Caco-2 (cell line): Measurements from ENCODE around the gene RGS5. TPM values are rescaled to one million over a fixed set of nuclear protein-coding genes. Genes with fewer than 3 reads are reported as not detected.

ENCODE experiments used
- BruUV-seq: library from RNA; stranded (reverse); fragments of 400-500 nt; replicated peaks from 2 replicates; lab custom pipeline; 2021; lab: Mats Ljungman, UMichigan
- CTCF ChIA-PET: fragments of 300-600 bp; sonication (Branson Sonifier 250); formaldehyde crosslinking; loops from one replicate; lab custom pipeline; 2022; ENCODE audit warnings: antibody characterized with exemption; lab: Charles Lee
- POLR2A ChIA-PET: fragments of 300-600 bp; sonication (Branson Sonifier 250); formaldehyde crosslinking; loops from one replicate; lab custom pipeline; 2022; ENCODE audit warnings: antibody characterized with exemption; lab: Charles Lee
- DNase-seq, 2 experiments: peaks; one replicate each; pipeline versions ENCODE4 v3.0.0 to v3.0.0-alpha.2; 2020 to 2022
- H3K27me3 ChIP-seq: replicated peaks from 2 replicates; pipeline ENCODE4 v1.6.0; 2011; ENCODE audit warnings: low read length; ENCODE audit not compliant: control insufficient read depth, insufficient read depth
- H3K36me3 ChIP-seq: 2 replicates; pipeline ENCODE4 v1.5.1; 2011; ENCODE audit warnings: low read length; ENCODE audit not compliant: control insufficient read depth, insufficient read depth
- H3K4me1 ChIP-seq: fragments of 250-450 bp; sonication (Bioruptor Pico); 2 replicates; pipeline ENCODE4 v1.5.1; 2020; ENCODE audit warnings: mild to moderate bottlenecking
- H3K4me3 ChIP-seq: 2 replicates; pipeline ENCODE4 v1.5.1; 2011; ENCODE audit warnings: low read depth, mild to moderate bottlenecking, control low read depth, low read length
- H3K9me3 ChIP-seq: fragments of 250-450 bp; sonication (Bioruptor Pico); 2 replicates; pipeline ENCODE4 v1.5.1; 2020; ENCODE audit warnings: mild to moderate bottlenecking, moderate library complexity
- H3K27ac Mint-ChIP-seq: one replicate; pipeline ENCODE4 v1.8.0; 2022; ENCODE audit warnings: mixed read lengths; ENCODE audit not compliant: unreplicated experiment
- H3K27me3 Mint-ChIP-seq: one replicate; pipeline ENCODE4 v1.8.0; 2022; ENCODE audit warnings: mixed read lengths; ENCODE audit not compliant: insufficient read depth, unreplicated experiment
- H3K36me3 Mint-ChIP-seq: one replicate; pipeline ENCODE4 v1.8.0; 2022; ENCODE audit warnings: mild to moderate bottlenecking, mixed read lengths; ENCODE audit not compliant: insufficient read depth, unreplicated experiment
- H3K4me1 Mint-ChIP-seq: one replicate; pipeline ENCODE4 v1.8.0; 2022; ENCODE audit warnings: low read depth, mixed read lengths; ENCODE audit not compliant: unreplicated experiment
- H3K4me3 Mint-ChIP-seq: one replicate; pipeline ENCODE4 v1.8.0; 2022; ENCODE audit warnings: mild to moderate bottlenecking, moderate library complexity, mixed read lengths; ENCODE audit not compliant: unreplicated experiment
- H3K9me3 Mint-ChIP-seq: one replicate; pipeline ENCODE4 v1.8.0; 2022; ENCODE audit warnings: mixed read lengths; ENCODE audit not compliant: unreplicated experiment
- intact Hi-C: fragments of 100-400 bp; cut with micrococcal nuclease; formaldehyde crosslinking; loops from one replicate; pipeline ENCODE4 v1.10.0; 2022; ENCODE audit not compliant: unreplicated experiment
- total RNA-seq: library from RNA; stranded (reverse); gene quantifications from 2 replicates; pipeline ENCODE4 v1.2.3, GENCODE V29; 2022
- TF ChIP-seq, protein P1 (sequence below), 2 experiments: fragments of 200-600 bp in 1 of 2; IDR thresholded peaks; 1 replicate in 1 of 2; 2 replicates in 1 of 2; pipeline versions ENCODE4 v1.5.1 to v1.8.0; 2011 to 2022; ENCODE audit warnings: antibody characterized with exemption in 1 of 2, control low read depth in 1 of 2, inconsistent platforms in 1 of 2, low read depth in 1 of 2, low read length in 1 of 2, mild to moderate bottlenecking in 1 of 2, moderate library complexity in 1 of 2; ENCODE audit not compliant: insufficient read depth in 1 of 2, severe bottlenecking in 1 of 2, unreplicated experiment in 1 of 2

Gene RGS5
- total RNA-seq, 1 experiment from 2014 or later, result 8.4 TPM

DNA sequence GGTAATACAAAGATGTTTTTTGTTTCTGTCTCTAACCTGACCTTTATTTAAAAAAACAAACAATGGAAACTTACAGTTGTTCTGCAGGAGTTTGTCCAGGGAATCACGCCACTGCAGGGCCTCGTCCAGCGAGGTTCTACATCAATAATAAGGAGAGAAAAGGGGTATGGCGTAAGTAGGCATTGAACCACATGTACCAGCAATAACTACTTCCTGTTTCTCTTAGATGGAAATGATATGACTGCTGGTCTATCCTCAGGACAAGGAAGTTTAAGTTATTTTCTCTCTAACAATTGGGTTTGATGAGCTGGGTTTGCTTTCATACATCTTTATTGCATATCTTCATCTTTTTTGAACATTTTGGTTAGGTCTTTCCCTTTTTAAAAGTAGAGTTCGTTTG, 40.9 kb downstream of the RGS5 start:
- H3K4me1 ChIP-seq, result no peaks in the 10 kb centered on the region
- Mint-ChIP-seq H3K9me3 (peaks cover 11% of the 10 kb centered on the region), H3K4me1 (no peaks in the 10 kb centered on the region), H3K36me3 (no peaks in the 10 kb centered on the region), H3K4me3 (no peak overlapping the region), H3K27ac (no peak overlapping the region), H3K27me3 (peaks cover 8% of the 10 kb centered on the region)
- POLR2A ChIA-PET, result no interaction called here
- TF ChIP-seq, protein P1, sequence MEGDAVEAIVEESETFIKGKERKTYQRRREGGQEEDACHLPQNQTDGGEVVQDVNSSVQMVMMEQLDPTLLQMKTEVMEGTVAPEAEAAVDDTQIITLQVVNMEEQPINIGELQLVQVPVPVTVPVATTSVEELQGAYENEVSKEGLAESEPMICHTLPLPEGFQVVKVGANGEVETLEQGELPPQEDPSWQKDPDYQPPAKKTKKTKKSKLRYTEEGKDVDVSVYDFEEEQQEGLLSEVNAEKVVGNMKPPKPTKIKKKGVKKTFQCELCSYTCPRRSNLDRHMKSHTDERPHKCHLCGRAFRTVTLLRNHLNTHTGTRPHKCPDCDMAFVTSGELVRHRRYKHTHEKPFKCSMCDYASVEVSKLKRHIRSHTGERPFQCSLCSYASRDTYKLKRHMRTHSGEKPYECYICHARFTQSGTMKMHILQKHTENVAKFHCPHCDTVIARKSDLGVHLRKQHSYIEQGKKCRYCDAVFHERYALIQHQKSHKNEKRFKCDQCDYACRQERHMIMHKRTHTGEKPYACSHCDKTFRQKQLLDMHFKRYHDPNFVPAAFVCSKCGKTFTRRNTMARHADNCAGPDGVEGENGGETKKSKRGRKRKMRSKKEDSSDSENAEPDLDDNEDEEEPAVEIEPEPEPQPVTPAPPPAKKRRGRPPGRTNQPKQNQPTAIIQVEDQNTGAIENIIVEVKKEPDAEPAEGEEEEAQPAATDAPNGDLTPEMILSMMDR (IDR thresholded peaks at IDR 0.05; ENCODE audit: insufficient read depth in 1 of 2, low read depth in 1 of 2, low read length in 1 of 2, severe bottlenecking in 1 of 2, unreplicated experiment in 1 of 2), result no peak
- H3K4me3 ChIP-seq, result no peak overlapping the region
- DNase-seq, result no peak
- CTCF ChIA-PET, result no interaction called here
- intact Hi-C loops, result no loop called here
- no peaks in the 10 kb centered on the region for H3K27me3 ChIP-seq
- BruUV-seq, result no TSS peak
- H3K36me3 ChIP-seq, result no peaks in the 10 kb centered on the region
- no peaks in the 10 kb centered on the region for H3K9me3 ChIP-seq

DNA sequence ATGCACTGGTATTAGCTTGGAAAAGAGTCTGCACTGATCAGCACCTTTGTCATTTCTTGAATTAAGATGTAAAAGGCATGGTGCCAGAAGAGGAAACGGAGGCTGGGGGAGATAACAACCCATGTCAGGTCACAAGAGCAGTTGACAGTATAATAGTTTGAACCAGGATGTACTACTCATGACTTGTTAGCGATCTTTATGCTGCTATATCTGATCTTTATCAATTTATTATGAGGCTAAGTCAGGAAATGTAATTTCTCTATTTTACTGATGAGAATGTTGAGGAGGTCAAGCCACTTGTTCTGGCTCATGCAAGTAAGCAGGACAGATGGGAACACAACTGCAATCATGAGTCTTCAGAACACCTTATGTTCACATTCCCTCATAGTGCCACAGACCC, 41.4 kb downstream of the RGS5 start:
- Histone ChIP-seq H3K9me3 (no peaks in the 10 kb centered on the region), H3K27me3 (no peaks in the 10 kb centered on the region), H3K36me3 (no peaks in the 10 kb centered on the region), H3K4me3 (no peak overlapping the region), H3K4me1 (no peaks in the 10 kb centered on the region)
- Mint-ChIP-seq H3K9me3 (peaks cover 11% of the 10 kb centered on the region), H3K4me3 (no peak overlapping the region), H3K27ac (no peak overlapping the region), H3K4me1 (no peaks in the 10 kb centered on the region), H3K27me3 (peaks cover 8% of the 10 kb centered on the region), H3K36me3 (no peaks in the 10 kb centered on the region)
- no TSS peak for BruUV-seq
- DNase-seq, result no peak
- POLR2A ChIA-PET, result no interaction called here
- TF ChIP-seq, protein P1 (IDR thresholded peaks at IDR 0.05; ENCODE audit: insufficient read depth in 1 of 2, low read depth in 1 of 2, low read length in 1 of 2, severe bottlenecking in 1 of 2, unreplicated experiment in 1 of 2), result no peak
- CTCF ChIA-PET, result no interaction called here
- intact Hi-C loops, result no loop called here

DNA sequence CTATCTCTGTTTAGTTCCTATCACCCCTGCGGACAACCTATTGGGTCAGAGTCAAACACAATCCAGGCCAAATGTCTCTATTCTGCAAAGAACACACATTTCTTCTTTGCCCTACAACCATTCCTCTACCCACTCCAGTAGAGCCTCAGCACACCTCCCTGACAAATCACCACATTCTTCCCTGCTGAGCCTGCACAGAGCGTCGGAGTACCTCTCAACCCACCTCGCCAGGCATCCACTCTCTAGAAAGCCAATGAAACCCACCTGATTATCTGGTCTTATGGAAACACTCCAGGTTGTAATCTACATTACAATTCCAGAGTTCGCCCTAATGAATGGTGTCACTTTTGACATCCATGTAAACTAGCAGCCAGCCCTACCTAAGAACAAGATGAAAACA, 47.1 kb downstream of the RGS5 start:
- Mint-ChIP-seq H3K36me3 (no peaks in the 10 kb centered on the region), H3K4me3 (no peak overlapping the region), H3K27ac (no peak overlapping the region), H3K9me3 (peaks cover 11% of the 10 kb centered on the region), H3K4me1 (no peaks in the 10 kb centered on the region), H3K27me3 (peaks cover 6% of the 10 kb centered on the region)
- no TSS peak for BruUV-seq
- Histone ChIP-seq H3K27me3 (no peaks in the 10 kb centered on the region), H3K4me1 (no peaks in the 10 kb centered on the region), H3K4me3 (no peak overlapping the region), H3K36me3 (no peaks in the 10 kb centered on the region), H3K9me3 (0 out of 2 replicates have a peak, but pooled peaks cover 4% of the 10 kb centered on the region)
- no peak for DNase-seq
- intact Hi-C loops, result no loop called here
- POLR2A ChIA-PET, result no interaction called here
- CTCF ChIA-PET, result no interaction called here
- TF ChIP-seq, protein P1 (IDR thresholded peaks at IDR 0.05; ENCODE audit: insufficient read depth in 1 of 2, low read depth in 1 of 2, low read length in 1 of 2, severe bottlenecking in 1 of 2, unreplicated experiment in 1 of 2), result no peak
